Sigmoid colon (tissue), 7 donors: ENCODE measurements around the gene SLC16A5. TPM values are rescaled to one million over a fixed set of nuclear protein-coding genes. Genes with fewer than 3 reads are reported as not detected.

ENCODE experiments used
- DNase-seq: peaks from one replicate; pipeline ENCODE4 v3.0.0-alpha.2; 2019
- H3K27ac ChIP-seq, 4 donors: fragments of 200-600 bp; sonication (generic); one replicate each; pipeline ENCODE4 v1.5.1; 2016 to 2019; ENCODE audit warnings: mild to moderate bottlenecking in 1 of 4
- H3K27me3 ChIP-seq, 3 donors: fragments of 200-600 bp; sonication (generic); one replicate each; pipeline ENCODE4 v1.5.1; 2019; ENCODE audit warnings: mild to moderate bottlenecking in 1 of 3
- H3K36me3 ChIP-seq, 4 donors: fragments of 200-600 bp; sonication (generic); one replicate each; pipeline ENCODE4 v1.5.1; 2016 to 2019
- H3K4me1 ChIP-seq, 4 donors: fragments of 200-600 bp; sonication (generic); one replicate each; pipeline ENCODE4 v1.5.1; 2017 to 2019
- H3K4me3 ChIP-seq, 4 donors: fragments of 200-600 bp; sonication (generic); one replicate each; pipeline ENCODE4 v1.5.1; 2017 to 2019; ENCODE audit warnings: mild to moderate bottlenecking in 2 of 4, moderate library complexity in 1 of 4
- H3K9me3 ChIP-seq, 4 donors: fragments of 200-600 bp in 3 of 4; sonication (generic) in 3 of 4; one replicate each; pipeline versions ENCODE4 v1.5.1 to v1.6.1; 2013 to 2019
- CTCF ChIP-seq, 4 experiments: fragments of 450-650 bp in 3 of 4; fragments of 200-600 bp in 1 of 4; IDR thresholded peaks; one replicate each; pipeline ENCODE4 v1.5.1; 2016 to 2019; ENCODE audit warnings: antibody characterized with exemption in 4 of 4, mild to moderate bottlenecking in 3 of 4, moderate library complexity in 2 of 4
- EP300 ChIP-seq, 4 donors: sonication (generic); formaldehyde crosslinking; IDR thresholded peaks; one replicate each; pipeline ENCODE4 v1.6.1; 2017; ENCODE audit warnings: antibody characterized with exemption in 4 of 4
- POLR2A ChIP-seq, 2 donors: fragments of 450-650 bp; IDR thresholded peaks; one replicate each; pipeline ENCODE4 v1.6.1; 2016; ENCODE audit warnings: antibody characterized with exemption in 2 of 2, mild to moderate bottlenecking in 2 of 2, moderate library complexity in 2 of 2
- POLR2AphosphoS5 ChIP-seq, 4 donors: sonication (generic); formaldehyde crosslinking; IDR thresholded peaks; one replicate each; pipeline ENCODE4 v1.6.1; 2017; ENCODE audit warnings: antibody characterized with exemption in 4 of 4
- WGBS, 2 donors: extraction: QIAGEN DNeasy Blood & Tissue Kit; methylation state at CpG; one replicate each; pipeline ENCODE4 v1.1.7; 2013; 5-methylcytosine and 5-hydroxymethylcytosine counted together
- intact Hi-C: fragments of 100-400 bp; cut with DNase I; formaldehyde crosslinking; loops from one replicate; pipeline ENCODE4 v1.15.1; 2023
- polyA plus RNA-seq, 3 donors: library from polyadenylated mRNA; stranded (reverse); fragments of 200-250 nt; gene quantifications; one replicate each; pipeline ENCODE4 v1.2.3, GENCODE V29; 2013
- total RNA-seq, 4 donors: library from RNA; depleted of rRNA; stranded (reverse); fragments of >200 nt; gene quantifications; one replicate each; pipeline ENCODE4 v1.1.0, GENCODE V29; 2016
- donor health status: healthy with polysubstance abuse.
- donor health status: Bipolar disorder and iron deficiency.
- donor health status: healthy.

Gene SLC16A5
- total and polyA plus RNA-seq, 7 donors: 2.6 to 31.1 (median 8.1) TPM

GRCh38 chr17:75048249-75048878, 39.4 kb upstream of the SLC16A5 start:
- H3K9me3 ChIP-seq: no peaks in the 10 kb centered on the region
- intact Hi-C loops: loop anchor here (5.0 kb wide), 2 partner anchors 61 to 134 kb away; partner anchors contain the start of genes CDR2L and SUMO2
- 38 to 50% methylated on average over 5 of the region's 5 CpGs for WGBS, 2 donors
- H3K4me1 ChIP-seq: peaks cover 0 to 35% (median 28%) of the 10 kb centered on the region in 4 donors
- TF ChIP-seq EP300 (IDR thresholded peaks at IDR 0.05): no peak
- TF ChIP-seq POLR2A (IDR thresholded peaks at IDR 0.05): no peak
- no peak for TF ChIP-seq CTCF (IDR thresholded peaks at IDR 0.05)
- no peak for DNase-seq
- peak overlapping the region; percentile 96 to 100 (median 98) for H3K27ac ChIP-seq
- H3K27me3 ChIP-seq: no peaks in the 10 kb centered on the region
- H3K36me3 ChIP-seq: peaks cover 0 to 32% (median 7%) of the 10 kb centered on the region in 4 donors
- H3K4me3 ChIP-seq: peak overlapping the region in 3 of 4 donors; percentile 78 to 99 (median 89)

- WGBS, 2 donors: 87 to 90% methylated on average over 5 of the region's 5 CpGs
- no peak for DNase-seq
- H3K27me3 ChIP-seq: no peaks in the 10 kb centered on the region
- no peak overlapping the region for H3K4me3 ChIP-seq
- intact Hi-C loops: loop anchor here (5.0 kb wide), 2 partner anchors 62 to 133 kb away; partner anchors contain the start of genes CDR2L and SUMO2
- peak overlapping the region; percentile 96 to 100 (median 98) for H3K27ac ChIP-seq
- peaks cover 0 to 35% (median 28%) of the 10 kb centered on the region in 4 donors for H3K4me1 ChIP-seq
- H3K36me3 ChIP-seq: peaks cover 0 to 39% (median 12%) of the 10 kb centered on the region in 4 donors
- H3K9me3 ChIP-seq: no peaks in the 10 kb centered on the region
- TF ChIP-seq EP300 (IDR thresholded peaks at IDR 0.05) (no peak), CTCF (IDR thresholded peaks at IDR 0.05) (no peak), POLR2AphosphoS5 (IDR thresholded peaks at IDR 0.05) (no peak), POLR2A (IDR thresholded peaks at IDR 0.05) (no peak)
These were observed 38.7 kb upstream of the SLC16A5 start for GRCh38 chr17:75049057-75049456.

- peaks cover 0 to 46% (median 17%) of the 10 kb centered on the region in 4 donors for H3K36me3 ChIP-seq
- H3K27ac ChIP-seq: no peak overlapping the region
- no peaks in the 10 kb centered on the region for H3K27me3 ChIP-seq
- H3K4me3 ChIP-seq: no peak overlapping the region
- no peaks in the 10 kb centered on the region for H3K9me3 ChIP-seq
- DNase-seq: no peak
- peaks cover 0 to 32% (median 28%) of the 10 kb centered on the region in 4 donors for H3K4me1 ChIP-seq
- intact Hi-C loops: loop anchor here (5.0 kb wide), 2 partner anchors 62 to 133 kb away; partner anchors contain the start of genes CDR2L and SUMO2
- TF ChIP-seq POLR2A (IDR thresholded peaks at IDR 0.05) (no peak), CTCF (IDR thresholded peaks at IDR 0.05) (no peak), EP300 (IDR thresholded peaks at IDR 0.05) (no peak), POLR2AphosphoS5 (IDR thresholded peaks at IDR 0.05) (no peak)
These were observed 38.0 kb upstream of the SLC16A5 start for GRCh38 chr17:75049706-75050105.

GRCh38 chr17:75051941-75052340, 35.8 kb upstream of the SLC16A5 start:
- peaks cover 0 to 21% (median 17%) of the 10 kb centered on the region in 4 donors for H3K4me1 ChIP-seq
- 83 to 88% methylated on average over 2 of the region's 2 CpGs for WGBS, 2 donors
- TF ChIP-seq POLR2A (IDR thresholded peaks at IDR 0.05) (no peak), POLR2AphosphoS5 (IDR thresholded peaks at IDR 0.05) (no peak), CTCF (IDR thresholded peaks at IDR 0.05) (no peak), EP300 (IDR thresholded peaks at IDR 0.05) (no peak)
- peaks cover 0 to 62% (median 19%) of the 10 kb centered on the region in 4 donors for H3K36me3 ChIP-seq
- H3K4me3 ChIP-seq: no peak overlapping the region
- H3K9me3 ChIP-seq: no peaks in the 10 kb centered on the region
- intact Hi-C loops: no loop called here
- DNase-seq: no peak
- H3K27me3 ChIP-seq: no peaks in the 10 kb centered on the region
- no peak overlapping the region for H3K27ac ChIP-seq
